ENCODE data around the gene AGBL1.
"Not testable (repeated sequence)": the region's sequence is repeated elsewhere in the genome, so short reads cannot be mapped to it uniquely, and the experiment has no call there.

AGBL1 gene

DNA sequence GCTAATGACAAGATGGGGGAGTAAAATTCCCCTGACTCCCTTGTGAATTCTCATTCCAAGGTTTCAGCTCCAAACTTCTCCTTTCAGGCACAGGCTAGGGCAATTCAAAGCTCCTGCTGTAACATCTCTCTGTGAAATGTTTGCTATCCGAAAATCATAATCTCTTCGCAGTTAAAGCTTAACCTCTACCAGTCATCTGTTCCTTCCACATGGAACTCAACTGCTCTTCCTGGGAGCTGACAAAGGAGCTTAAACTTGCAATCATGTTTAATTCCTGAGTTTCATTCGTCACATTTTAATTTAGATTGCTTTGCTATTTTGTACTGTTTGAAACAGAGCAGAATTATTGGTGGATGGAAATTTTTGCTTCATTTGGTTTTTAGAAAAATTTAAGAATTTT lies 328.6 kb downstream of the AGBL1 start:
- Histone ChIP-seq H3K4me3 (ENCODE audit: low read depth in 1 of 2, low read length in 2 of 2) (no peak overlapping the region), H3K4me1 (ENCODE audit: control insufficient read depth in 1 of 2, insufficient read depth in 2 of 2, low read length in 2 of 2) (no peaks in the 10 kb centered on the region), H3K27ac (ENCODE audit: low read length) (no peak overlapping the region), H3K9me3 (ENCODE audit: control insufficient read depth in 1 of 2, low read length in 2 of 2) (no peaks in the 10 kb centered on the region), H3K36me3 (ENCODE audit: control insufficient read depth in 1 of 2, insufficient read depth in 2 of 2, low read length in 2 of 2) (no peaks in the 10 kb centered on the region), H3K27me3 (ENCODE audit: low read depth, low read length) (no peaks in the 10 kb centered on the region)

DNA sequence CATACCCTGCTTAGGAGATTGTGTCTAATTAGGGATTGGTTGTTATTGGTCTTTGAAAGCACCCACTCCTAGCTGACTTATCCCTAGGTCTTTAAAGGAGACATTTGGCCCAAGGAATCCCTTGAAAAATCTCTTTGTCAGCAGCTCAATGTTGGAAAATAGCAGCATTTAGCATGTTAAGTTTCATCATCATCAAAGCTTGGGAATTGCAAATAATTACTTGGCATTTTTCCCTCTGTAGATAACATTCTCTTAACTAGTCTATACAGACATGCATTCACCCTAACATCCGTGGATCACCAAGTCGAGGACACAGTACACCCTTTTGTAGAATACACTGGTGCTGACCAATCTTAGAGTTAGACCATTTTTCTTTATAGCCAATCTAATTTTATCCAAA lies 332.2 kb downstream of the AGBL1 start:
- no peaks in the 10 kb centered on the region for H3K36me3 ChIP-seq (ENCODE audit: control insufficient read depth in 1 of 2, insufficient read depth in 2 of 2, low read length in 2 of 2)
- no peak overlapping the region for H3K27ac ChIP-seq (ENCODE audit: low read length)
- no peak overlapping the region for H3K4me3 ChIP-seq (ENCODE audit: low read depth in 1 of 2, low read length in 2 of 2)
- no peaks in the 10 kb centered on the region for H3K27me3 ChIP-seq (ENCODE audit: low read depth, low read length)
- no peaks in the 10 kb centered on the region for H3K9me3 ChIP-seq (ENCODE audit: control insufficient read depth in 1 of 2, low read length in 2 of 2)
- H3K4me1 ChIP-seq (ENCODE audit: control insufficient read depth in 1 of 2, insufficient read depth in 2 of 2, low read length in 2 of 2): no peaks in the 10 kb centered on the region

DNA sequence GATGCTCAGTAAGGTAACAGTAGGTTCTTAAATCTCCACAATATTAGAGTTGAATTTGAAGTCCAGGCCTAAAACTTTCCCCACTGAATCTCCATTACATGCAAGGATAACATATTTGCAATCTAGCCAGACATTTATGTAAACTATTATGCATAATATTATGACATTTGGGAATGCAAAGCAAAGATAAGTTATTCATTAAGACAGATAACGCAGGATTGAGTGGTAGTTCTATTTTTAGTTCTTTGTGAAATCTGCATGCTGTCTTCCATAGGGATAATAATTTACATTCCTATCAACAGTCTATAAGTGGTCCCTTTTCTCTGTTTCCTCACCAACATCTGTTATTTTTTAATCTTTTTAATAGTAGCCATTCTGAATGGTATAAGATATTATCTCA lies 333.5 kb downstream of the AGBL1 start:
- no peak overlapping the region for H3K27ac ChIP-seq (ENCODE audit: low read length)
- H3K4me3 ChIP-seq (ENCODE audit: low read depth in 1 of 2, low read length in 2 of 2): no peak overlapping the region
- no peaks in the 10 kb centered on the region for H3K4me1 ChIP-seq (ENCODE audit: control insufficient read depth in 1 of 2, insufficient read depth in 2 of 2, low read length in 2 of 2)
- no peaks in the 10 kb centered on the region for H3K27me3 ChIP-seq (ENCODE audit: low read depth, low read length)
- no peaks in the 10 kb centered on the region for H3K9me3 ChIP-seq (ENCODE audit: control insufficient read depth in 1 of 2, low read length in 2 of 2)
- H3K36me3 ChIP-seq (ENCODE audit: control insufficient read depth in 1 of 2, insufficient read depth in 2 of 2, low read length in 2 of 2): no peaks in the 10 kb centered on the region

DNA sequence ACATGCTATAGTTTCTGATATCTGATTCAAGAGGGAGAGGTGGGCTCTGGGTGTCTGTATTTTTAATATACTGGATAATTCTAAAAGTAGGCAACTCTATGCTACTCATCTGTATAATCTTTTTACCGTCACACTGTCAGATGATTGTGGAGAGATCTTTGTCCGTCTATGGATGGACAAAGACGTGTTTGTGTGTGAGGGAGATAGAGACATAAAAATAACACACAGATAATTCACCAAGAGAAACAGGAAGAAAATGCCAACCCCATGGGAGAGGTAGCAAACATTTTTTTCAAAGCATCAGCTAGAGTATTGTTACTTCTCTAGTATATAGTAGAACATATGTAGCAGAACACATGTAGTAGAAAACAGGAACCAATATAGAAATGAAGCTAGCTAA lies 346.1 kb downstream of the AGBL1 start:
- Histone ChIP-seq H3K27ac (ENCODE audit: low read length) (no peak overlapping the region), H3K4me1 (ENCODE audit: control insufficient read depth in 1 of 2, insufficient read depth in 2 of 2, low read length in 2 of 2) (no peaks in the 10 kb centered on the region), H3K4me3 (ENCODE audit: low read depth in 1 of 2, low read length in 2 of 2) (no peak overlapping the region), H3K36me3 (ENCODE audit: control insufficient read depth in 1 of 2, insufficient read depth in 2 of 2, low read length in 2 of 2) (no peaks in the 10 kb centered on the region), H3K27me3 (ENCODE audit: low read depth, low read length) (no peaks in the 10 kb centered on the region), H3K9me3 (ENCODE audit: control insufficient read depth in 1 of 2, low read length in 2 of 2) (no peaks in the 10 kb centered on the region)

DNA sequence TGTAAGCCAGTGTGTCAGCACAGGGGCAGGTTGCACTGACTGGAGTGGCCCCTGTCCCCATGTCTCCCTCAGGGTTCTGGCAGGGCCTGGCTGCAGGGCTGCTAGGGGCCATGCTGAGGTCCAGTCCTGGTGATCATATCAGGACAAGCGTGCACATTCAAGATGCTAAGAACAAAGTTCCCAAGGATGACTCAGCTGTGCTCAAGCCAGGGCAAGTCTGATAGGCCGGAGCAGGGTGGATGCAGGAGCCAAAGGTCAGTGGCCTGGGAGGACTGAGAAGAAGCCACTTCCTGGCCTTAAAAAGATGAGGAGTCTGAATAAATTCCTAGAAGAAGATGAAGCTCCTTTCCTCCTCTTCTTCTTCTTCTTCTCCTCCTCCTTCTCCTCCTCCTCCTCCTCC lies 353.2 kb downstream of the AGBL1 start:
- H3K4me1 ChIP-seq (ENCODE audit: control insufficient read depth in 1 of 2, insufficient read depth in 2 of 2, low read length in 2 of 2): peaks cover 0 to 7% of the 10 kb centered on the region in 2 donors
- no peak overlapping the region for H3K27ac ChIP-seq (ENCODE audit: low read length)
- H3K36me3 ChIP-seq (ENCODE audit: control insufficient read depth in 1 of 2, insufficient read depth in 2 of 2, low read length in 2 of 2): no peaks in the 10 kb centered on the region
- no peak overlapping the region for H3K4me3 ChIP-seq (ENCODE audit: low read depth in 1 of 2, low read length in 2 of 2)
- no peaks in the 10 kb centered on the region for H3K9me3 ChIP-seq (ENCODE audit: control insufficient read depth in 1 of 2, low read length in 2 of 2)
- no peaks in the 10 kb centered on the region for H3K27me3 ChIP-seq (ENCODE audit: low read depth, low read length)

DNA sequence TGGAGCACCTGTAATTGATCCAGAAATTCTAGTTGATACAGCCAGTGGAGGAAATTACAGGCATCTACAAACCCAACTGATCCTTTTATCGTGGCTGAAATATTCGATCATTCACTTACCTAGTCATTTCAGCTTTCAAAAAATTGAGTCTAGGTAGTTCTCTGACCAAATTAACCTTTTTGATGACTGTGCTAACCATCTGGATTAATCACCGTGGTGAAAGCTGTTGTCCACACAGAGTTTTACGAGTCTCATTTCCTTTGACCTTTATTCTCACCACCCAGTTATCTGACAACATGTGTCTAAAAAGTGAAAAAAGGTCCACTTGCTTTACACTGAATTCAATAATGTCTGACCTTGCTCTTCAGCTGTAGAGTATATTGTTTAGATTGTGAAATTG lies 354.3 kb downstream of the AGBL1 start:
- no peaks in the 10 kb centered on the region for H3K27me3 ChIP-seq (ENCODE audit: low read depth, low read length)
- no peak overlapping the region for H3K27ac ChIP-seq (ENCODE audit: low read length)
- no peaks in the 10 kb centered on the region for H3K9me3 ChIP-seq (ENCODE audit: control insufficient read depth in 1 of 2, low read length in 2 of 2)
- H3K36me3 ChIP-seq (ENCODE audit: control insufficient read depth in 1 of 2, insufficient read depth in 2 of 2, low read length in 2 of 2): no peaks in the 10 kb centered on the region
- H3K4me3 ChIP-seq (ENCODE audit: low read depth in 1 of 2, low read length in 2 of 2): no peak overlapping the region
- peaks cover 0 to 7% of the 10 kb centered on the region in 2 donors for H3K4me1 ChIP-seq (ENCODE audit: control insufficient read depth in 1 of 2, insufficient read depth in 2 of 2, low read length in 2 of 2)

DNA sequence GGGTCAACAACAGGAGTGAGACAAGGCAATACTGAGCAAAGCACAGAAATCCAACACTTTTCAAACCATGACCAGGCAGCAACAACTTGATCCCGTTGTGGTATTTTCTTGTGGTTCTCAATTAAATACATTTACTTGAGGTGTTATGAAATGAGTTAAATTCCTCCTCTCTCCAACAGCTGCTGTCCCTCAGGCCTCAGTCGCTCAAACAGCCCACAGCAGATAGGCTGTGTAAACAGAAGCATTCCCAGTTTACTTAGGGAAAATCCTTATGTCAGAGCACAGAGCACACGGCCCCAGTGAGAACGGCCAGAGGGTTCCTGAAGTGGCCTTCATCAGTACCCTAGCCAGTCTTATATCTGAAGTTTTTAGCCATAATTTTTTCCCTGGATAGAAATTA lies 359.9 kb downstream of the AGBL1 start:
- Histone ChIP-seq H3K27ac (ENCODE audit: low read length) (no peak overlapping the region), H3K4me3 (ENCODE audit: low read depth in 1 of 2, low read length in 2 of 2) (no peak overlapping the region), H3K36me3 (ENCODE audit: control insufficient read depth in 1 of 2, insufficient read depth in 2 of 2, low read length in 2 of 2) (no peaks in the 10 kb centered on the region), H3K9me3 (ENCODE audit: control insufficient read depth in 1 of 2, low read length in 2 of 2) (no peaks in the 10 kb centered on the region), H3K27me3 (ENCODE audit: low read depth, low read length) (no peaks in the 10 kb centered on the region), H3K4me1 (ENCODE audit: control insufficient read depth in 1 of 2, insufficient read depth in 2 of 2, low read length in 2 of 2) (peaks cover 0 to 7% of the 10 kb centered on the region in 2 donors)

DNA sequence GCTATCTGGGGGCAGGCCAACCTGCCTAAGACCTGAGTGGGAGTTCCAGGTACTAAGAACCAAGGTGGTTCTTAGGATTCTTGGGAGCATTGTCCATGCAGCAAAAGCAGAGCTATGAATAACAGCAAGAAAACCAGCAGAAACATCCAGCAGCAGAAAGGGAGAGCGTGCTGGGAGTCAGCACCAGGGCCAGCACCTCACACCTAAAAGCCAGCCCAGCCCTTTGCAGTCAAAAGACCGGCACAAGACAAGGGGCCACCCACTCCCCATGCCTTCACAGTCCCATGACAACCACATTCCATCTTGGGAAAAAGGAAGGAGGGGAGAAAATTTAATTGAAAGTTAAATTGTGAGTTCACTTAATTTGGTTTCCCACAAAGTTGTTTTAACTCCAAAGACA lies 364.9 kb downstream of the AGBL1 start:
- no peaks in the 10 kb centered on the region for H3K36me3 ChIP-seq (ENCODE audit: control insufficient read depth in 1 of 2, insufficient read depth in 2 of 2, low read length in 2 of 2)
- no peaks in the 10 kb centered on the region for H3K9me3 ChIP-seq (ENCODE audit: control insufficient read depth in 1 of 2, low read length in 2 of 2)
- no peak overlapping the region for H3K4me3 ChIP-seq (ENCODE audit: low read depth in 1 of 2, low read length in 2 of 2)
- no peak overlapping the region for H3K27ac ChIP-seq (ENCODE audit: low read length)
- H3K27me3 ChIP-seq (ENCODE audit: low read depth, low read length): no peaks in the 10 kb centered on the region
- H3K4me1 ChIP-seq (ENCODE audit: control insufficient read depth in 1 of 2, insufficient read depth in 2 of 2, low read length in 2 of 2): no peaks in the 10 kb centered on the region

DNA sequence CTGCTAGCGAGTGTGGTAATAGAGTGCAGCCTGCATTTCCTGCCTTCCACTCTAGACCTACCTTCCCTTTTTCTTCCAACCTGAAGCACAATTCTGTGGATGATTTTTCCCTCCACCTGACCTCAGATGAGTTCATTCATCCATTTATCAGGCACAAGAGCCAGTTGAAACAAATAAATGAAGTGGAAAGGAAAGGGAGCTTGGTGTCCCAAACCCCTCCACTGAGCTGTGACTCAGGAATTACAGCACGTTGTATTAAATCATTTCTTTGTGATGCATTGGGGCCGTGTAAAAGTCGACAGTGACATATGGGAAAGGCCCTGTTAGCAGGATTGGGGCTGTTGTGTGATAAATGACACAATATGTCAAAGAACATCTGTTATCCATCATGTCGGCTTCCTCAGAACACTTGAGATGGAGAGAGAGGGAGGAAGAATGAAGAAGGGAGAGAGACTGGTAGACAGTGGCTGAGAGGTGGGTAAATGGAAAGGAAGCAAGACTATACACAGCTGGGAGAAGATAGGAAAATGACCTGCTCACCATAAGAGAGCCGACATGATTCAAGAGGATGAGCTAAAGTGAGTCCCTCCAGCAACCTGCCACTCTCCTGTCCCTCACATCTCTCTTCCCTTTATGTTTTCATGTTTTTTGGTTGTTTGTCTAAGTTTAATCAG lies 366.0 kb downstream of the AGBL1 start:
- no peak overlapping the region for H3K27ac ChIP-seq (ENCODE audit: low read length)
- no peaks in the 10 kb centered on the region for H3K36me3 ChIP-seq (ENCODE audit: control insufficient read depth in 1 of 2, insufficient read depth in 2 of 2, low read length in 2 of 2)
- H3K4me3 ChIP-seq (ENCODE audit: low read depth in 1 of 2, low read length in 2 of 2): no peak overlapping the region
- H3K9me3 ChIP-seq (ENCODE audit: control insufficient read depth in 1 of 2, low read length in 2 of 2): no peaks in the 10 kb centered on the region
- no peaks in the 10 kb centered on the region for H3K4me1 ChIP-seq (ENCODE audit: control insufficient read depth in 1 of 2, insufficient read depth in 2 of 2, low read length in 2 of 2)
- no peaks in the 10 kb centered on the region for H3K27me3 ChIP-seq (ENCODE audit: low read depth, low read length)

DNA sequence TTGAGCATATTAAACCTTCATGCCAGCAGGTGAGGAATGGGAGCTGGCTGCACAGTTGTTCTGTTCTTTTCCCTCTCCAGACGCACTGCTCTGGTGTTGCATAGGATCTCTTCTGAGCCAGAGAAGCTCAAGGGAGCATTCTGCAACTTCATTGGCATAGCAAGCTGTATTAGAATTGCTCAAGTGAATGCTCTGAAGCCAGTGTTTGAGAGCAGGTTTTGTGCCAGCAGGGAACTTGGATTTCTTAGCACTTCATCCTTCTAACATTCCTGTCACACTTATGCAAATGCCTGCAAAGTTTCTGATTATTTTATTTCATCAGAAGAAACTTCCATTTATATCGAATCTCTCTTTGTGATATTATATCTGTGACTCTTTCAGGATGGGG lies 366.6 kb downstream of the AGBL1 start:
- Histone ChIP-seq H3K36me3 (ENCODE audit: control insufficient read depth in 1 of 2, insufficient read depth in 2 of 2, low read length in 2 of 2) (no peaks in the 10 kb centered on the region), H3K27me3 (ENCODE audit: low read depth, low read length) (no peaks in the 10 kb centered on the region), H3K9me3 (ENCODE audit: control insufficient read depth in 1 of 2, low read length in 2 of 2) (no peaks in the 10 kb centered on the region), H3K4me3 (ENCODE audit: low read depth in 1 of 2, low read length in 2 of 2) (no peak overlapping the region), H3K27ac (ENCODE audit: low read length) (no peak overlapping the region), H3K4me1 (ENCODE audit: control insufficient read depth in 1 of 2, insufficient read depth in 2 of 2, low read length in 2 of 2) (no peaks in the 10 kb centered on the region)

DNA sequence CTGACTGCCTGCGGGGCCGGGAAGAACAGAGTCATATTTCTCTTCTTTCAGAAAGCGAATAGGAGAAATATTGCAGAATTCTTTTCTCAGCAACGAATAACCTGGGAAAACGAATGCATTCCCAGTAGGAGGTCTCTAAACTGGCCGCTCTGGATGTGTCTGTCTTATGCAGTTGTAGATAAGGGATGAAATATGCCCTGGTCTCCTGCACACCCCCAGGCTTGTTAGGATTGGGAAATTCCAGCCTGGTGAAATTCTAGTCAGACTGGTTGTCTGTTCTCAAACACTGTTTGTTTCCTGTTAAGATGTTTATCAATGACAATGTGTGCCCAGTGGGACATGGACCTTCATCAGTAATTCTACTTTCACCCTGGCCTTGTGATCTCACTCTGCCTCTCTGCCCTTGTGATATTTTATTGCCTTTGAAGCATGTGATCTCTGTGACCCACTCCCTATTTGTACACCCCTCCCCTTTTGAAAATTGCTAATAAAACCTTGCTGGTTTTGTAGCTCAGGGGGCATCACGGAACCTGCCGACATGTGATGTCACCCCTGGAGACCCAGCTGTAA lies 385.9 kb downstream of the AGBL1 start:
- H3K27ac ChIP-seq (ENCODE audit: low read length); H3K4me3 ChIP-seq (ENCODE audit: low read depth in 1 of 2, low read length in 2 of 2); H3K36me3 ChIP-seq (ENCODE audit: control insufficient read depth in 1 of 2, insufficient read depth in 2 of 2, low read length in 2 of 2); H3K4me1 ChIP-seq (ENCODE audit: control insufficient read depth in 1 of 2, insufficient read depth in 2 of 2, low read length in 2 of 2); H3K27me3 ChIP-seq (ENCODE audit: low read depth, low read length); H3K9me3 ChIP-seq (ENCODE audit: control insufficient read depth in 1 of 2, low read length in 2 of 2): not testable (repeated sequence)

DNA sequence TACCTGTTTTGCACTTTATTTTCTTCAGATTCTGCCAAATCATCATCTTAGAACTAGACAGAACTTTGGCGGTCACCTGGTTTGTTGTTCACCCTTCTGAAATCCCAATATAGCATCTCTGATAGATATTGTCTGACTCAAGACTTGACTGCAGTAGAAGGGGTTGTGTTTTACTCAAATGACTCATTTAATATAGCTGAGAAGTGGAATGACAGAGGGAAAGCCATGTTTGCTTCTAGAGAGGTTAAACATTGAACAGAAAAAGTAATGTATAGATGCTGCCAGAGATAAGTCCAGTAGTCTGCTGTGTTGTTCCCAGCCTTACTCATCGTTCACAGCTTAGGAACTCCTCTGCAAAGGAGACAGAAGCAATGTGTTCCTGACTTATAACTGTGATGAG lies 402.0 kb downstream of the AGBL1 start:
- Histone ChIP-seq H3K36me3 (ENCODE audit: control insufficient read depth in 1 of 2, insufficient read depth in 2 of 2, low read length in 2 of 2) (no peaks in the 10 kb centered on the region), H3K27me3 (ENCODE audit: low read depth, low read length) (no peaks in the 10 kb centered on the region), H3K4me3 (ENCODE audit: low read depth in 1 of 2, low read length in 2 of 2) (no peak overlapping the region), H3K9me3 (ENCODE audit: control insufficient read depth in 1 of 2, low read length in 2 of 2) (no peaks in the 10 kb centered on the region), H3K4me1 (ENCODE audit: control insufficient read depth in 1 of 2, insufficient read depth in 2 of 2, low read length in 2 of 2) (no peaks in the 10 kb centered on the region), H3K27ac (ENCODE audit: low read length) (no peak overlapping the region)

Data from muscle layer of duodenum (tissue), 2 donors.